ENCODE data around the gene CUL1.
"Not testable (repeated sequence)": the region's sequence is repeated elsewhere in the genome, so short reads cannot be mapped to it uniquely, and the experiment has no call there.

Gene CUL1

DNA sequence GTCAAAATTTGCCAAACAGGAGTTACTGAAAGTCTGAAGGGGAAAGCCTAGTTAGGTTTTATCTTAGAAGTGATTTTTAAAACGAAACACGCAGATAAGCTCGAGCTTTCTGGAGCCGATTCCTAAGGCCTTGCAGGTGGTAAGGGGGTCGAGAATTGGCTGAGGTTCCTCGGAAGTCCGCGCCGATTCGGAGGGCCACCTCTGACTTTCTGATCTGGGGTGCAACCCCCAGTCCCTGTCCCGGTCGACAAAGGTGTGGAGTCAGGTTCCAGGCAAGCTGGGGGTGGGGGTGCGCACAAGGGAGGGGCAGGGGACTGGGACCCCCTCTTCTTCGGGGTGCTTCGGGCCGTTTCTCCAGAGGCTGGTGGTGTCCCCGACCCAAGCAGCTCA, 701 bp upstream of the CUL1 start:
- DNase-seq, result peak; percentile 6

GRCh38 chr7:148699024-148699781, 500 bp downstream of the CUL1 start:
- DNase-seq, result peak; percentile 50

GRCh38 chr7:148699782-148700629, 1.3 kb downstream of the CUL1 start:
- no peak for DNase-seq

- peak; percentile 17 for DNase-seq
Measured at GRCh38 chr7:148700661-148701064, 2.0 kb downstream of the CUL1 start.

- no peak for DNase-seq
Measured at GRCh38 chr7:148701414-148701813, 2.7 kb downstream of the CUL1 start.

DNA sequence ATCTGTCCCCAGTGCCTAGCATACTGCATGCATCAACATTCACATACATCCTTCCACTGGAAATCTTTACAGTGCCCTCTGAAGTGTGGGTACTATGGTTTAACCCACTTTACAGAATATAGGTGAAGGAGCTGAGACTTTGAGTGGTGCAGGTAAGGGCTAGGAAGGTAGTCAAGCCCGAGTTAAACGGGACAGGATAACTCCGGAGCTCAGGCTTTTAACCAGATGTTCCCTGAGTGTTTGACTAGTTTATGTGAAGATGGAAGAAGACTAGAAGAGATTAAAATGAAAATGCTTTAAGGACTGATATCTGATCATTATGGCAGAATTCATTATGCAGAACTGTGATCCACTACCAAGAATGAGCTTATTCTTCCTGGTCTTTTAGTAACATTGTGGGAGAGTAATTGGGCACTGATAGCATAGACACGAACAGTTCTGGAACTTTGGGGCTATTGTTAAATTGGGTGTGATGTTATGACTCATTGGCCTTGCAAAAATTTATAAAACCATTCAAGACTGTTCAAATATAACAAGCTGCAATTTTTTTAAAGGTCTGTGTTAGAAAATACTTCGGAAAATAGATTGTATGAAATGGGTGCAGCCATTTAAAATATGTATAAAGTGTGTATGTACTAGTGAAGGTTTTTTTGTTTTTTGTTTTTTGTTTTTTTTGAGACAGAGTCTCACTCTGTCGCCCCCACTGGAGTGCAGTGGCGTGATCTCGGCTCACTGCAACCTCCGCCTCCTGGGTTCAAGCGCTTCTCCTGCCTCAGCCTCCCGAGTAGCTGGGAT, 4.4 kb downstream of the CUL1 start:
- no peak for DNase-seq

DNA sequence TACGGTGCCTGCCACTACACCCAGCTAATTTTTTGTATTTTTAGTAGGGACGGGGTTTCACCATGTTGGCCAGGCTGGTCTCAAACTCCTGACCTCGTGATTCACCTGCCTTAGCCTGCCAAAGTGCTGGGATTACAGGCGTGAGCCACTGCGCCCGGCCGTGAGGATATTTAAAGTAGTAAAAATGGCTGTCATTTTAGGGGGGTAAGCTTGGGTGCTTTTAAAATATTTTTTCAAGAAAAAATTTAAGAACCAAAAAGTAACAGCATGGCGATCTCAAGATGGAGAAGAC, 4.9 kb downstream of the CUL1 start:
- DNase-seq, result not testable (repeated sequence)

GRCh38 chr7:148704189-148704588, 5.5 kb downstream of the CUL1 start:
- DNase-seq, result no peak

DNA sequence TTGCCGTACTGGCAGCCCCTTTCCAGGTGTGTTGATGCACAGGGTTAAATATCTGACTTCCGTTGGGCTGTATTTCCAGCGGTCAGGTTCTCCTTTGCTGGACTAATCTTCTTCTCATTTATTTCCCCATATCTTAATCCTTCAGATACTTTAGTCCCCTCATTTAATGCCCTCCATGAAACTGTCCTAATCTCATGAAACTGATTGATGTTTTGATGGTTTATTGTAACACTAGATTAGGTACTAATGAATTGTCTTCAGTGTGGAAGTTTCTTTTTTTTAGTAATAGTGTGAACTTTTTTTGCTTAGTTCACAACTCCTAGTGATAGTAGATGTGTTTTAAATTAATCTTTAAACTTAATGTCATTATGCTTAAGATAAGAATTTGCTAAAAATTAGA, 6.3 kb downstream of the CUL1 start:
- DNase-seq, result no peak

- no peak for DNase-seq
Measured at GRCh38 chr7:148706368-148706767, 7.7 kb downstream of the CUL1 start.

GRCh38 chr7:148708026-148708885, 9.6 kb downstream of the CUL1 start:
- DNase-seq, result no peak

- DNase-seq, result no peak
Measured at GRCh38 chr7:148709014-148709413, 10.3 kb downstream of the CUL1 start.

- DNase-seq, result not testable (repeated sequence)
Measured at GRCh38 chr7:148710426-148710825, 11.7 kb downstream of the CUL1 start.

- no peak for DNase-seq
Measured at GRCh38 chr7:148711191-148712102, 12.7 kb downstream of the CUL1 start.

- no peak for DNase-seq
Measured at GRCh38 chr7:148712678-148713329, 14.1 kb downstream of the CUL1 start.

DNA sequence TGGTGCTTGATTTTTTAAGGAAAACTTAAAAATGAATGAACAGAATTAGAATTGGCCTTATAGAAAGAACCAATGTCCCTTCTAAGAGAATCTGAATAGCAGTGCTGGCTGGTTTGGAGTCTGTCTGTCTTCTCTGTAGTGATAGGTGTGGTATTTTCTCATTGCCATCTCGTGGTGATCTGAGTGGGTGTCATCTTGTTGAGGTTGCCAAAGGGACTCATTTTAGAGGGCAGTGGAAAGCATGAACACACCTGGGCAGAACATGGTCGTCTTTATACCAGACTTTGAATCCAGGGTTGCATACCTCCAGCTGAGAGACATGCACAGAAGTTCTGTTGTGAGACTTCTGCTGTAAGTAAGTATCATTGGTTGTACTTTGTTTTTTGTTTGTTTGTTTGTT, 15.8 kb downstream of the CUL1 start:
- no peak for DNase-seq

GRCh38 chr7:148715027-148715426, 16.3 kb downstream of the CUL1 start:
- DNase-seq, result no peak

DNA sequence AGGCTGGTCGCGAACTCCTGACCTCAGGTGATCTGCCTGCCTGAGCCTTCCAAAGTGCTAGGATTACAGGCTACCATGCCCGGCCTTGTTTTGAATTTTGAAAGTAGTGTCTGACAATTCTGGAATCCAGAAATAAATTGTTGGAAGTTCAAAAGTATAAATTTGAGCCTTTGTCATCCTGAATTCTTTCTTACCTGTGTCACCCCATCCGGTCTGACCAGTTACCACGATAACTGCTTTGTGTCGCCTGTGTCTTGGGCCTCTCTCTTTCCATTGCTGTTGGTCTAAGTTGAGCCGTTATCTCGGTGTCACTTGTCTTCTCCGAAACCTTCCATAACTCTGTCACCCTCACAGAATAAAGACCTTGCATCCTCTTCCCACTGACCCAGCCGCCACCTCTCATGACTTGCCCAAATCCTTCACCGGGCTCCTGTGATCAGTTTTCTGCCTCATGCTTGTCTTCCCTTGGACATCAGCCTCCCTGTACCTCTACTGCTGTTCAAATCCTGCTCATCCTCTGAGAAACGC, 18.6 kb downstream of the CUL1 start:
- no peak for DNase-seq

DNA sequence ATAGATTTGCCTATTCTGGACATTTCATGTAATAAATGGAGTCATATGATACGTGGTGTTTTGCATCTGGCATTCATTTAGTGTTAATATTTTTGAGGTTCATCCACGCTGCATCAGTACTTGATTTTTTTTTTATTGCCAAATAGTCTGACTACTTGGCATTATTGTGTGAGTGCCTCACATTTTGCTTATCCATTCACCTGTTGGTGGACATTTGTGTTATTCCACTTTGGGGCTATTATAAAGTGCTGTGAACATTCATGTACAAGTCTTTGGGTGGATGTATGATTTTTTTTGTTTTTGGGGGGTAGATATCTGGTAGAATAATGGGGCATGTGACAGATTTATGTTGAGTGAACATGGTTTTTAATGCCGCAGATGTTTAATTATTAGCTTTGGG, 19.7 kb downstream of the CUL1 start:
- DNase-seq, result no peak

- no peak for DNase-seq
Measured at GRCh38 chr7:148719753-148720152, 21.1 kb downstream of the CUL1 start.

DNA sequence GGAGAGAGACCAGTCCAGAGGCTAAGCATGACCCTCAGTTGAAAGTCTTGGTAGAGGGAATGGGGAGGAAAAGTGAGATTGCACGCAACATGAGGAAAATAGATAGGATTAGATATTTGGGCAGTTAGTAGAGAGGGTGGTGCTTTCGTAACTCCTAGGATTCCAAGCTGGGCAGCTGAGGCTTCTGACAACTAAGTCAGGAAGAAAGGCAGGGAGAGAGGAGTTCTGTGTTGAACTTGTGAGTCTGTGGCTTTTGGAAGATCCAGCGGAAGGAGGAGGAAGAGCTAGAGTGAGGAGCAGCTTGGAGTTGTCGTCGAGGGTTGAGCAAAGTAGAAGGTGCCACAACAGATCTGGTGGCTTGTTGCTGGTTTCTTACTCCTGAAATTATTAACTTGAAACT, 21.8 kb downstream of the CUL1 start:
- DNase-seq, result no peak

Data from CD4-positive, alpha-beta T cell treated with Interferon gamma for 1 hour (primary cell).